ENCODE data around the gene UVSSA. TPM values are rescaled to one million over a fixed set of nuclear protein-coding genes. Genes with fewer than 3 reads are reported as not detected.
A peak's percentile ranks its signal among the peaks of the same experiment; 100 is the strongest.

The UVSSA gene
- total and polyA plus RNA-seq, 9 donors, result 3.8 to 24.7 (median 15.6) TPM

DNA sequence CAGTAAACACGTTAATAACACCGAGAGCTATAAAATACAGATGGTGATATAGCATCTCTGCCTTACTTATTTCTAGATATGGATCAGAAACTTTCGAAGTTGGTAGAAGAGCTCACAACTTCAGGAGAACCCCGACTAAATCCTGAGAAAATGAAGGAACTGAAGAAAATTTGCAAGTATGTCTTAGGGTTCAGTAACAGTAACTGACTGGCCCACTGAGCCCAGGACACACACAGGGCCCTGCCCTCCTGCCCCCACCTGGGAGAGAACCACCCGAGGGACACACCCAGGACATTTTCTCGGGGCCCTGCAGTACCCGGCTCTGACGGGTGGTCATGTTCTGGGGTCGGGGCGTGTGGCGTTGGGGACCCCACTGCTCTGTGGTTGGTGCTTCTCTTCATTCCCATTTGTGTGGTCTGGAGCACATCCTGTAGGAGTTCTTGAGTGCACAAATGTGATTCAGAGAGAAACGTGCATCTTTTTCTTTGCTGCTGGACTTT, 1.1 kb downstream of the UVSSA start:
- intact Hi-C loops (cut with DNase I), result loop anchor here in 3 of 4 donors (5.0 to 10.0 kb wide), 4 partner anchors 61 to 374 kb away; partner anchors contain the start of genes CTBP1 (in 2 of the 3), MAEA (in 1 of the 3), SPON2 (in 1 of the 3) and TACC3 (in 1 of the 3)
- H3K27me3 ChIP-seq, result no peaks in the 10 kb centered on the region
- peak overlapping the region; percentile 75 to 100 for H3K27ac ChIP-seq
- DNase-seq, result no peak
- no peaks in the 10 kb centered on the region for H3K36me3 ChIP-seq
- H3K4me3 ChIP-seq, result peak overlapping the region; percentile 83
- TF ChIP-seq, protein P1, sequence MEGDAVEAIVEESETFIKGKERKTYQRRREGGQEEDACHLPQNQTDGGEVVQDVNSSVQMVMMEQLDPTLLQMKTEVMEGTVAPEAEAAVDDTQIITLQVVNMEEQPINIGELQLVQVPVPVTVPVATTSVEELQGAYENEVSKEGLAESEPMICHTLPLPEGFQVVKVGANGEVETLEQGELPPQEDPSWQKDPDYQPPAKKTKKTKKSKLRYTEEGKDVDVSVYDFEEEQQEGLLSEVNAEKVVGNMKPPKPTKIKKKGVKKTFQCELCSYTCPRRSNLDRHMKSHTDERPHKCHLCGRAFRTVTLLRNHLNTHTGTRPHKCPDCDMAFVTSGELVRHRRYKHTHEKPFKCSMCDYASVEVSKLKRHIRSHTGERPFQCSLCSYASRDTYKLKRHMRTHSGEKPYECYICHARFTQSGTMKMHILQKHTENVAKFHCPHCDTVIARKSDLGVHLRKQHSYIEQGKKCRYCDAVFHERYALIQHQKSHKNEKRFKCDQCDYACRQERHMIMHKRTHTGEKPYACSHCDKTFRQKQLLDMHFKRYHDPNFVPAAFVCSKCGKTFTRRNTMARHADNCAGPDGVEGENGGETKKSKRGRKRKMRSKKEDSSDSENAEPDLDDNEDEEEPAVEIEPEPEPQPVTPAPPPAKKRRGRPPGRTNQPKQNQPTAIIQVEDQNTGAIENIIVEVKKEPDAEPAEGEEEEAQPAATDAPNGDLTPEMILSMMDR (IDR thresholded peaks at IDR 0.05), result no peak
- TF ChIP-seq POLR2A (IDR thresholded peaks at IDR 0.05) (no peak), EP300 (IDR thresholded peaks at IDR 0.05) (no peak)
- WGBS, 3 donors, result 62 to 73% (median 64%) methylated on average over 12 of the region's 12 CpGs
- H3K4me1 ChIP-seq (ENCODE audit: insufficient read depth), result peaks cover 2% of the 10 kb centered on the region
- H3K9me3 ChIP-seq, result no peaks in the 10 kb centered on the region

DNA sequence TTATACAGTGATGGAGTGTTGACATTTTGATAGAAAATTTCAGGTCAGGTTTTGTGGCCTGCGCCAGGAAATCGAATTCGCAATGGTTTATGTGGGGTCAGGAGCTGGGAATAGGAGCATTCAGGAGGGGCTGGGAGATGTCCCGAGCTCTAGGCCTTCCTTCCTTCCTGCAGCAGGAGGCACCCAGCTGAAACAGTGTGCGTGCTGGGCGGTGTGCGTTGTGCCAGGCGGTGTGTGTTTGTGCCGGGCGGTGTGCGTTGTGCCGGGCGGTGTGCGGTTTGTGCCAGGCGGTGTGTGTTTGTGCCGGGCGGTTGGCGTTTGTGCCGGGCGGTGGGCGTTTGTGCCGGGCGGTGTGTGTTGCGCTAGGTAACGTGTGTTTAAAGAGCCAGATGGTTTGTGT, 1.7 kb downstream of the UVSSA start:
- peaks cover 2% of the 10 kb centered on the region for H3K4me1 ChIP-seq (ENCODE audit: insufficient read depth)
- WGBS, 3 donors, result 93 to 96% (median 93%) methylated on average over 25 of the region's 25 CpGs
- TF ChIP-seq, protein P1 (IDR thresholded peaks at IDR 0.05), result no peak
- TF ChIP-seq EP300 (IDR thresholded peaks at IDR 0.05), result no peak
- TF ChIP-seq POLR2A (IDR thresholded peaks at IDR 0.05), result no peak
- H3K4me3 ChIP-seq, result no peak overlapping the region
- no peak for DNase-seq
- no peaks in the 10 kb centered on the region for H3K36me3 ChIP-seq
- peak overlapping the region in 1 of 2 donors; percentile 100 for H3K27ac ChIP-seq
- no peaks in the 10 kb centered on the region for H3K9me3 ChIP-seq
- H3K27me3 ChIP-seq, result no peaks in the 10 kb centered on the region
- intact Hi-C loops (cut with DNase I), result loop anchor here in 3 of 4 donors (5.0 to 10.0 kb wide), 4 partner anchors 61 to 374 kb away; partner anchors contain the start of genes CTBP1 (in 2 of the 3), MAEA (in 1 of the 3), SPON2 (in 1 of the 3) and TACC3 (in 1 of the 3)

DNA sequence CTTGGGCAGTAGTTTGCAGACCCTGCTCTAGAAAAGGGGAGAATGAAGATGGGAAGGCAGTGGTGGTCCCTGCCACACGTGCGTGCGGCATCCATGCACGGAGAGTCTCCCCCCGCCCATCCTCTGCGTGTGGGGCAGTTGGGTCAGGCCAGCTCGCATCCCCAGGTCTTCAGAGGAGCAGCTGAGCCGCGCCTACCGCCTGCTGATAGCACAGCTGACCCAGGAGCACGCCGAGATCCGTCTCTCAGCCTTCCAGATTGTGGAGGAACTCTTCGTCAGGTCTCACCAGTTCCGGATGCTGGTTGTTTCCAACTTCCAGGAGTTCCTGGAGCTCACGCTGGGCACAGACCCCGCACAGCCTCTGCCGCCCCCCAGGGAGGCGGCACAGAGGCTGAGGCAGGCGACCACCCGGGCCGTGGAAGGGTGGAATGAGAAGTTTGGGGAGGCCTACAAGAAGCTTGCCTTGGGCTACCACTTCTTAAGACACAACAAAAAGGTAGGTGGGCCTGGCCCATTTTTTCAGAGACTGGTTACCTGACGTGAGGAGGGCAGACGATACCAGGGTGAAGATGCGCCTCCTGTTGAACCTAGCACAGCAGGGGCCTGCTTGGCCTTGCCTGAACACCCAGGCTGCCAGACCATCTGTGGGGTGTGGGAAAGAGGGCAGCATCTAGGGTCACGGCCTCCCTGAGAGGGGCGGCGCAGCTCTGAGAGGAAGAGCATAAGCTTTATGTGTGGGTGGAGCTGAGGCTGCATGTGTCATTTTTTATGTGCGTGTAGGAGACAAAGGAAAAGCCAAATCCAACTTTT, 2.6 kb downstream of the UVSSA start:
- H3K36me3 ChIP-seq, result no peaks in the 10 kb centered on the region
- 89 to 93% (median 92%) methylated on average over 29 of the region's 29 CpGs for WGBS, 3 donors
- H3K27ac ChIP-seq, result no peak overlapping the region
- H3K27me3 ChIP-seq, result no peaks in the 10 kb centered on the region
- H3K9me3 ChIP-seq, result no peaks in the 10 kb centered on the region
- TF ChIP-seq, protein P1 (IDR thresholded peaks at IDR 0.05), result no peak
- no peak for TF ChIP-seq POLR2A (IDR thresholded peaks at IDR 0.05)
- TF ChIP-seq EP300 (IDR thresholded peaks at IDR 0.05), result no peak
- intact Hi-C loops (cut with DNase I), result loop anchor here (5.0 to 10.0 kb wide), 9 partner anchors 62 to 373 kb away; partner anchors contain the start of genes CTBP1 (in 2 of the 4), MAEA (in 1 of the 4), SPON2 (in 1 of the 4) and TACC3 (in 1 of the 4)
- H3K4me1 ChIP-seq (ENCODE audit: insufficient read depth), result peaks cover 2% of the 10 kb centered on the region
- H3K4me3 ChIP-seq, result no peak overlapping the region
- no peak for DNase-seq

DNA sequence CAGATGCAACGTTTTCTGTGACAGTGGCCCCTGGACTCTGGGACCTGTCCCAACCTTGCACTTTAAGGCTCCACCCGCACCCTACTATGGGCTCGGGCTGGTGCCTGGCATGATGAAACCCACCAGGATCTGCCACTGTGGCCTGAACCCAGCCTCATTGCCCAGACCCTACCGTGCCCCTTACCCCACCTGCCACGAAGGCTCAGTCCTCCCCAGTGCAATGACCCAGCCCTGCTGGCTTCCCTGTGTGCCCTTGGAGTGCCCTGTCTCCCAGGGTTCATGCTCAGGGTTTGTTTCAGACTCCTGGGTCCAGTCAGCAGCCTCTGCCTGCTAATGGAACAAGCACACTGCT, 3.1 kb downstream of the UVSSA start:
- H3K4me3 ChIP-seq, result no peak overlapping the region
- H3K36me3 ChIP-seq, result no peaks in the 10 kb centered on the region
- no peaks in the 10 kb centered on the region for H3K27me3 ChIP-seq
- H3K9me3 ChIP-seq, result no peaks in the 10 kb centered on the region
- no peak for DNase-seq
- H3K27ac ChIP-seq, result no peak overlapping the region
- peaks cover 2% of the 10 kb centered on the region for H3K4me1 ChIP-seq (ENCODE audit: insufficient read depth)
- TF ChIP-seq POLR2A (IDR thresholded peaks at IDR 0.05), result no peak
- no peak for TF ChIP-seq EP300 (IDR thresholded peaks at IDR 0.05)
- TF ChIP-seq, protein P1 (IDR thresholded peaks at IDR 0.05), result no peak
- 89 to 90% (median 90%) methylated on average over 5 of the region's 5 CpGs for WGBS, 3 donors
- intact Hi-C loops (cut with DNase I), result loop anchor here (5.0 to 10.0 kb wide), 5 partner anchors 183 to 343 kb away; no protein-coding TSS in a partner anchor

All from ovary (tissue), 9 donors.